GM19324 (cell line): Measurements from ENCODE around the gene TMEM95.
"Not testable (repeated sequence)": the region's sequence is repeated elsewhere in the genome, so short reads cannot be mapped to it uniquely, and the experiment has no call there.

Experiments used
- ATAC-seq: cut with Tn5 transposase; IDR thresholded peaks from one replicate; pipeline ENCODE4 v1.9.1; 2021; ENCODE audit warnings: mild to moderate bottlenecking, moderate library complexity; ENCODE audit not compliant: unreplicated experiment, low FRiP score

The TMEM95 gene

DNA sequence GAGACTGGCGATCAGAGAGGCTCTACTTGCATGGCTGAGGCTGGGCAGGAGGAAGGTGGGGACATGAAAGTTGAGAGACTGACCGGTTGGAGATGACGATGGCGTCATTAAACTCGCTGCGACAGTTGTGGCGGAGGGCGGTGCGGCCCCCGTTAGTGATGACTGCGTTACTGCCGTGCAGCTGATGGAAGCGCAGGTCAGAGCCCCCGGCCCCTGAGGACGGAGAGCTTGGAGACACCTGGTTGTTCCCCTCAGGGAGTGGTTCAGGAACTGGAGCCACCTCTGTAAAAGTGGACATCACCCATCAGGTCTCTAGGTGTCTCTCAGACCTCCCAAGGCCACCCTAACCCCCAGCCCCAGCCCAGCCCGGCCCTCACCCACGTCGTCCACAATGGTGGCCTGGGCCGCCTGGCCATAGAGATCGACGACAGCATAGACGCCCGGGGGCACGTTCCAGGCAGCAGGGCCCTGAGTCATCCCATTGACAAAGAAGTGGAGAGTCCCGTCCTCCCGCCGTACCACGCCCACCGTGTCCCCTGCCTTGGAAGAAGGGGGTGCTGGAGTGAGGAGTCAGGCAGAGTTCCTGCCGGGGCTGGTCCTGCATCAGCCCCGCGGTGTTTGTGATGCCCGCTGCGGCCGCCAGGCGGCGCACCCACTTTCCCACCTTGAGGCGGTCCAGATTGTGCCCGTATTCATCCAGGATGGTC, 31.1 kb upstream of the TMEM95 start:
- no peak for ATAC-seq

DNA sequence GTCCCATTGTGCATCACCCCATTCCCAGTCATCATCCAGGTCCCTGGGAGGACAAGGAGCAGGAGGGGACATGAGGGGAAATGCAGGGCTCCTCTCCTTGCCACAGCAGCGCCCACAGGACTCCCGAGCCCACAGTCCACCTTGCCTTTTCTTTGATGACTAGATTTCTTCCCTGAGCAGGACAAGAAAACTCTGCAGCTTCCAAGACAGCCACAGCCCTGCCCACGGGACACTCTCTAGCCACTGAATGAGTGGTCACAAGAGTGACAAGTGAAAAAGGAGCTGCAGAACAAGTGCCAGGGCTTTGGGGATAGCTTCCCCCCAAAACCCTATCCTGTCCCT, 30.5 kb upstream of the TMEM95 start:
- no peak for ATAC-seq

DNA sequence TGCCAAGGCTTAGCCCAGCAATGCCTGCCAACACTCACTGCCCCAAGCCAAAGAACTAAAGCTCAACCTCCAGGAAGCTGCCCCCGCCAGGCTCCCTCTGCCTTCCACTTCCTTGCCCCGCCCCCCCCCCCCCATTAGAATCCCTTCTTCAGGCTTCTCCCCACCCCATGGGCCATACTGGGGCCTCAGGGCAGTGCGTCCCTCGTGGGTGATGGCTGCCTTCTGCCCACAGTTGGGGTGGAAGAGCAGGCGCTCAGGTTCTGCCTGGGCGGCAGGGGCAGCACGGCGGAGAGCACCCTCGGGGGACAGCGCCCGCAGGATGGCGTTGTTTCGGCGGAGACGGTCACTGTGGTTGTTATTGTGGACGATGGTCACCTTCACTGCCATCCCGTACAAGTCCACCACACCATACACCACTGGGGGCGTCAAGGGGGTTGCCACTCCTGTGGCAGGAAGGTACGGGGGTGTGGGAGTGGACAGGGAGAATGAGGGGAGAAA, 29.9 kb upstream of the TMEM95 start:
- ATAC-seq = no peak

DNA sequence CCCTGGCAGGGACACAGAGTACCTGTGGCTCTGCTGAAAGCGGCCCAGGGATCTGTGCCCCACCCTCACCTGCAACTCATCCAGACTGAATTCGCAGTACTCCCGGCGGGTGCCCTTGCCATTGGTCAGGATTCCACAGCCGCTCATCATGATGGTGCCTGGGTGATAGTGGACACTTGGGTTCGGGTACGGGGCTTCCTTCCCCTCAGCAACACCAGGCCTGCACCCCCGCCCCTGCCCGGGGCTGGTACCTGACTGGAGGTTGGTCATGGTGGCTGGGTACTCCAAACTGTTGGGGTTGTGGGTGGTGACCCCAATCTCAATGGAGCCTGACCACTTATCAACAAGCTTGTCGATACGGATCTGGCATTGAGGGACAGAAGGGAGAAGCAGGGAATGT, 28.8 kb upstream of the TMEM95 start:
- no peak for ATAC-seq

GRCh38 chr17:7327056-7327455, 27.9 kb upstream of the TMEM95 start:
- no peak for ATAC-seq

DNA sequence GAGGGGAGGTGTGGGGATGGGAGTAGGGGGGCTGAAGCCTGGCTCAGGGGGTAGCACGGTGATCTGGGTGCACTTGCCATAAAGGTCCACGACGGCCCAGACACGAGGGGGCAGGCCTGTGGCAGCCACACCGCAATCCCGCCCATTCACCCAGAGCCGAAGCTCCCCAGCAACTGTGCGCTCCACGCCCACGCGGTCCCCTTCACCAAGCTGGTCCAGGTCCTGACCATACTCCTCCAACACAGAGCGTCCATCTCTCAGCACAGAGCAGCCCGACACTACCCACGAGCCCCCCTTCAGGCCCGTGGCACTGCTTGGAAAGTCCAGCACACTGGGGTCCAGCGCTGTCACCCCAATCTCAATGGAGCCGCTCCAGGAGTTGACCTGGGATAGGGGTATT, 27.5 kb upstream of the TMEM95 start:
- ATAC-seq = no peak

DNA sequence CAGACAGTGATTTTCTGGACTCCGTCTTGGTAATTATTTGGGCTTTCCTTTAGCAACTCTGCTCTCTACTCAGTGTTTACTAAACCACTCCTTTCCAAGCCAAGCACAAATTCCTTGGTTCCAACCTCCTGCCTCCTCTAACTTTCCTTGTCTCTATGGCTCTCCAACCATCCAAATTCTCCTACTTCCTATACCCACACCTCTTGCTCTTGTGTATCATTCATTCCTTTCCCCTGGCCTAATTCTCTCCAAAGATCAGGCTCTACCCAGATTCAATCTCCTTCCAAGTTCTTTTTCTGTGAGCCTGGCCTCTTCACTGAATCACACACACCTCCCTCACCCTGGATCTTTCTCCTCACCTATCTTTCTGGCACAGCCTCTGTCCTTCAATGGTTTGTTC, 26.9 kb upstream of the TMEM95 start:
- no peak for ATAC-seq

- ATAC-seq = peak; percentile 2
Measured at GRCh38 chr17:7328840-7329373, 26.0 kb upstream of the TMEM95 start, which contains the start of gene NEURL4. Gene NEURL4, minus strand, starts transcription at chr17:7329335. Its CDS starts 23 bp downstream, at chr17:7329312.

GRCh38 chr17:7329374-7329996, 25.5 kb upstream of the TMEM95 start:
- ATAC-seq = peak; percentile 74

DNA sequence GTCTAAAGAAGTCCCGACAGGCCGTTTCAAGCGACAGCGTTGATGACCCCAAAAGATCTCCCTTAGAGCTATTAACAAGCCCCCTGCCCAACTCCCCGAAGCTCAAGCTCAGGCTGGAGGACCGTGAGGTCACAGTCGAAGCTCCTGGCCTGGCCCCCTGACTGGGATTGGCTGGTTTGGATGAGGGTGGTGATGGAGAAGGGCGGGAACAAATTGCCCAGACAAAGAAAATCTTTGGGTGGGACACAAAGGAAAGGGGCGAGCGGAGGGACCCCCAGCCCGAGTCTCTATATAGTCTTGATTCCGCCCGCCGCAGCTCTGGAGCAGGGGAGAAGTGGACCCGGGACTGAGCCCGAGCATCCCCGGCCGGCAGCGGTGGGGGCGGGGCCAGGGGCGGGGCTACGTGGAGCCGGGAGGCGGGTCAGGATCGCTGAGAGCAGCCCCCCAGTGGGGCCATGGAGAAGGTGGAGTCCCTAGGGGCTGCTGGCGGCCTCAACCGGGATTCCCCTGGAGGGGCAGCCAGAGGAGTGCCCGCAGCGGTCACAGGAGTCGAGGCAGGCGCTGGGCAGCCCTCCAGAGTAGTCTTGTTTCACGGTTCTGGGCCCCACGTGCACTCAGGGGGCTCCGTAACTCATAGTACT, 24.8 kb upstream of the TMEM95 start:
- peak; percentile 39 for ATAC-seq

- ATAC-seq = no peak
Measured at GRCh38 chr17:7330638-7331015, 24.3 kb upstream of the TMEM95 start.

GRCh38 chr17:7332111-7332510, 22.8 kb upstream of the TMEM95 start:
- no peak for ATAC-seq

DNA sequence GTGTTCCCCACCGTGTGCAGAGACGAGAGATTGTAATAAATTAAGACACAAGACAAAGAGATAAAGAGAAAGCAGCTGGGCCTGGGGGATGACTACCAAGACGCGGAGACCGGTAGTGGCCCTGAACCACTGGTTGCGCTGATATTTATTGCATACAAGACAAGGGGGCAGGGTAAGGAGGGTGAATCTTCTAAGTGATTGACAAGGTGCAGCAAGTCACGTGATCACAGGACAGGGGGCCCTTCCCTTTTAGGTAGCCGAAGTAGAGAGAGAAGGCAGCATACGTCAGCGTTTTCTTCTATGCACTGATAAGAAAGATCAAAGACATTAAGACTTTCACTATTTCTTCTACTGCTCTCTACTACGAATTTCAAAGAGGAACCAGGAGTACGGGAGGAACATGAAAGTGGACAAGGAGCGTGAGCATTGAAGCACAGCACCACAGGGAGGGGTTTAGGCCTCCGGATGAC, 22.3 kb upstream of the TMEM95 start:
- not testable (repeated sequence) for ATAC-seq

GRCh38 chr17:7334938-7335538, 19.9 kb upstream of the TMEM95 start:
- ATAC-seq = no peak

GRCh38 chr17:7335765-7336164, 19.2 kb upstream of the TMEM95 start:
- not testable (repeated sequence) for ATAC-seq

GRCh38 chr17:7336240-7337175, 18.4 kb upstream of the TMEM95 start, which contains the start of gene ACAP1:
Gene ACAP1, plus strand, starts transcription at chr17:7336529. Its CDS starts 206 bp downstream, at chr17:7336735.
- ATAC-seq = peak; percentile 75

DNA sequence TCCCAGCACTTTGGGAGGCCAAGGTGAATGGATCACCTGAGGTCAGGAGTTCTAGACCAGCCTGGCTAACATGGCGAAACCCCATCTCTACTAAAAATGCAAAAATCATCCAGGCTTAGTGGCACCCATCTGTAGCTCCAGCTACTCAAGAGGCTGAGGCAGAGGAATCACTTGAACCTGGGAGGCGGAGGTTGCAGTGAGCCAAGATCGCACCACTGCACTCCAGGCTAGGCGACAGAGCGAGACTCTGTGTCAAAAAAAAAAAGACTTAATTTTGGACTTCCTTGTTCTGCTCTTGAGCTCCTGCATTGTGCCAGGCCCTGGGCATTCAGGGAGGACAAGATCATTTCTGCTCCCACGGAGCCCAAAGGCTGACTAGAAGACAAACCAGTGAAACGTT, 17.4 kb upstream of the TMEM95 start:
- not testable (repeated sequence) for ATAC-seq

DNA sequence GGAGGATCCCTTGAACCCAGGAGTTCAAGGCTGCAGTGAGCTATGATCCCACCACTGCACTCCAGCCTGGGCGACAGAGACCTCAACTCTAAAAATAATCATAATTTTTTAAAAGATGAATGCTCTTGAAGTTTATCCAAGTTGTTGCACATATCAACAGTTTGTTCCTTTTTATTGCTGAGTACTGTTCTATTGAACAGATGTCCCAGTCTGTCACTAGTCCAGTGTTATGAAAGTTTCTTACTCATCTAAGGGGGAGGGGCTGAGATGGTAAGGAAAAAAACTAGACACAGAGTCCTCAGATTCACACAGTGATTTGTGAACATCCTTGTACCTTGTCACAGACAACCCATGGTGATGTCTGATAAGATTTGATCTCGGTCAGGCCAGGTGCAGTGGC, 14.8 kb upstream of the TMEM95 start:
- ATAC-seq = no peak

DNA sequence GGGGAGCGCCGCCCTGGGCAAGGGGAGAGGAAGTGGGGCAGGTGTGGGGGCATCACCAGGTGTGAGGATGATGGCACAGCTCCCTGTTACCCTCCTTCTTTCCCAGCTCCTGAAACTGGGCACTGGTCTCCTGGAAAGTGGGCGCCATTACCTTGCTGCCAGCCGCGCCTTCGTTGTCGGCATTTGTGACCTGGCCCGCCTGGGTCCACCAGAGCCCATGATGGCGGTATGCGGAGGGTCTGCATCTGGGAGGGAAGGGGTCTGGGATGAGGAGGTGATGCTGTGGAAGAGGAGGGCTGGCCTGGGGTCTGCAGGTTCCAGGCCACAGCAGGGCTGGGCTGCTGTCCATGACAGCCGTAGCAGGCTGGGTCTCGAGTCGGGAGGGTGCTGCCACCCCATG, 13.1 kb upstream of the TMEM95 start:
- ATAC-seq = no peak

- ATAC-seq = no peak
Measured at GRCh38 chr17:7343250-7343649, 11.7 kb upstream of the TMEM95 start.
